H9 (cell line): Measurements from ENCODE around the gene AMTN. TPM values are rescaled to one million over a fixed set of nuclear protein-coding genes. Genes with fewer than 3 reads are reported as not detected.
"Not testable (repeated sequence)": the region's sequence is repeated elsewhere in the genome, so short reads cannot be mapped to it uniquely, and the experiment has no call there.

Experiments
- DNase-seq: peaks from one replicate; pipeline ENCODE4 v3.0.0-alpha.2; 2017
- H2AFZ ChIP-seq: one replicate; pipeline ENCODE4 v1.6.1; 2013; ENCODE audit warnings: mild to moderate bottlenecking, low read length, control low read depth, moderate library complexity
- H2AK5ac ChIP-seq: 2 replicates; pipeline ENCODE4 v1.6.1; 2013; ENCODE audit warnings: low read length, control low read depth, mixed read lengths; ENCODE audit not compliant: insufficient read length
- H2BK120ac ChIP-seq: one replicate; pipeline ENCODE4 v1.6.1; 2013; ENCODE audit warnings: low read depth, mild to moderate bottlenecking, low read length, control low read depth, inconsistent platforms; ENCODE audit not compliant: poor library complexity, severe bottlenecking
- H2BK12ac ChIP-seq: 2 replicates; pipeline ENCODE4 v1.6.1; 2013; ENCODE audit warnings: low read length, control low read depth, mixed read lengths, low read depth; ENCODE audit not compliant: insufficient read length
- H2BK15ac ChIP-seq: 2 replicates; pipeline ENCODE4 v1.6.1; 2013; ENCODE audit warnings: low read depth, low read length, control low read depth
- H2BK20ac ChIP-seq: one replicate; pipeline ENCODE4 v1.6.1; 2013; ENCODE audit warnings: low read depth, mild to moderate bottlenecking, low read length, control low read depth, inconsistent platforms; ENCODE audit not compliant: poor library complexity, severe bottlenecking
- H2BK5ac ChIP-seq: 2 replicates; pipeline ENCODE4 v1.6.1; 2013; ENCODE audit warnings: low read length, control low read depth, mixed read lengths; ENCODE audit not compliant: insufficient read length
- H3K14ac ChIP-seq: 2 replicates; pipeline ENCODE4 v1.6.1; 2013; ENCODE audit warnings: low read length, control low read depth; ENCODE audit not compliant: insufficient read depth
- H3K18ac ChIP-seq: 2 replicates; pipeline ENCODE4 v1.6.1; 2013; ENCODE audit warnings: low read depth, mild to moderate bottlenecking, mixed read lengths, low read length, control low read depth; ENCODE audit not compliant: insufficient read length
- H3K23ac ChIP-seq: 2 replicates; pipeline ENCODE4 v1.6.1; 2013; ENCODE audit warnings: low read length, control low read depth, mixed read lengths, low read depth; ENCODE audit not compliant: insufficient read length
- H3K23me2 ChIP-seq: 2 replicates; pipeline ENCODE4 v1.6.1; 2013; ENCODE audit warnings: low read depth, mild to moderate bottlenecking, mixed read lengths, low read length, control low read depth; ENCODE audit not compliant: insufficient read length, poor library complexity, severe bottlenecking
- H3K27ac ChIP-seq: 2 replicates; pipeline ENCODE4 v1.5.1; 2013; ENCODE audit warnings: low read length, control low read depth, mixed read lengths, low read depth; ENCODE audit not compliant: insufficient read length
- H3K27me3 ChIP-seq: 2 replicates; pipeline ENCODE4 v1.6.1; 2013; ENCODE audit warnings: low read length, control low read depth, inconsistent platforms; ENCODE audit not compliant: insufficient read depth
- H3K4ac ChIP-seq: 2 replicates; pipeline ENCODE4 v1.6.1; 2013; ENCODE audit warnings: low read depth, mild to moderate bottlenecking, control low read depth, inconsistent platforms, low read length, moderate library complexity
- H3K4me1 ChIP-seq: 2 replicates; pipeline ENCODE4 v1.6.1; 2013; ENCODE audit warnings: low read length, control low read depth, inconsistent platforms; ENCODE audit not compliant: insufficient read depth
- H3K4me2 ChIP-seq: 2 replicates; pipeline ENCODE4 v1.6.1; 2013; ENCODE audit warnings: low read length, control low read depth, mixed read lengths; ENCODE audit not compliant: insufficient read length, insufficient read depth
- H3K56ac ChIP-seq: 2 replicates; pipeline ENCODE4 v1.6.1; 2013; ENCODE audit warnings: low read depth, mild to moderate bottlenecking, mixed read lengths, low read length, control low read depth; ENCODE audit not compliant: insufficient read length
- H3K79me1 ChIP-seq: 2 replicates; pipeline ENCODE4 v1.6.1; 2013; ENCODE audit warnings: low read depth, mild to moderate bottlenecking, moderate library complexity, low read length, control low read depth, inconsistent platforms; ENCODE audit not compliant: insufficient read depth, poor library complexity, severe bottlenecking
- H3K79me2 ChIP-seq: 2 replicates; pipeline ENCODE4 v1.6.1; 2013; ENCODE audit warnings: low read length, control low read depth, inconsistent platforms; ENCODE audit not compliant: insufficient read depth
- H3K9ac ChIP-seq: 2 replicates; pipeline ENCODE4 v1.6.1; 2013; ENCODE audit warnings: low read length, control low read depth, mixed read lengths; ENCODE audit not compliant: insufficient read length; ENCODE audit errors: extremely low read depth
- H3K9me3 ChIP-seq: one replicate; pipeline ENCODE4 v1.6.1; 2013; ENCODE audit warnings: low read depth, low read length, inconsistent platforms; ENCODE audit not compliant: control insufficient read depth
- H3T11ph ChIP-seq: one replicate; pipeline ENCODE4 v1.6.1; 2013; ENCODE audit warnings: mild to moderate bottlenecking, low read length, control low read depth, inconsistent platforms
- H4K20me1 ChIP-seq: one replicate; pipeline ENCODE4 v1.6.1; 2013; ENCODE audit not compliant: control insufficient read depth, insufficient read length, insufficient read depth
- H4K5ac ChIP-seq: 2 replicates; pipeline ENCODE4 v1.6.1; 2013; ENCODE audit warnings: low read depth, mild to moderate bottlenecking, mixed read lengths, low read length, control low read depth; ENCODE audit not compliant: insufficient read length
- H4K8ac ChIP-seq: replicated peaks from 2 replicates; pipeline ENCODE4 v1.6.1; 2013; ENCODE audit warnings: low read length, control low read depth, mixed read lengths, low read depth; ENCODE audit not compliant: insufficient read length
- H4K91ac ChIP-seq: 2 replicates; pipeline ENCODE4 v1.6.1; 2013; ENCODE audit warnings: low read depth, mild to moderate bottlenecking, moderate library complexity, mixed read lengths, low read length, control low read depth; ENCODE audit not compliant: insufficient read length
- H3K27ac Mint-ChIP-seq, 3 experiments: 2 replicates in 2 of 3; 3 replicates in 1 of 3; pipeline ENCODE4 v1.8.0; 2020 to 2021; ENCODE audit warnings: mixed read lengths in 3 of 3, mild to moderate bottlenecking in 1 of 3, moderate library complexity in 1 of 3
- H3K27me3 Mint-ChIP-seq: 2 replicates; pipeline ENCODE4 v1.8.0; 2021; ENCODE audit warnings: low read depth, mild to moderate bottlenecking, moderate library complexity, mixed read lengths
- H3K36me3 Mint-ChIP-seq, 3 experiments: 2 replicates in 2 of 3; 3 replicates in 1 of 3; pipeline ENCODE4 v1.8.0; 2020 to 2021; ENCODE audit warnings: low read depth in 3 of 3, mixed read lengths in 3 of 3; ENCODE audit not compliant: insufficient read depth in 1 of 3
- H3K4me1 Mint-ChIP-seq, 2 experiments: 2 replicates each; pipeline ENCODE4 v1.8.0; 2020; ENCODE audit warnings: mixed read lengths in 2 of 2
- H3K4me3 Mint-ChIP-seq, 2 experiments: 2 replicates in 1 of 2; 3 replicates in 1 of 2; pipeline ENCODE4 v1.8.0; 2020 to 2021; ENCODE audit warnings: mild to moderate bottlenecking in 2 of 2, mixed read lengths in 2 of 2, moderate library complexity in 1 of 2
- H3K9me3 Mint-ChIP-seq, 2 experiments: 2 replicates in 1 of 2; 3 replicates in 1 of 2; pipeline ENCODE4 v1.8.0; 2020; ENCODE audit warnings: mild to moderate bottlenecking in 2 of 2, mixed read lengths in 2 of 2, moderate library complexity in 1 of 2
- CTCF ChIP-seq: fragments of 200-600 bp; sonication (generic); conservative IDR thresholded peaks from 3 replicates; pipeline ENCODE4 v1.8.0; 2021; ENCODE audit warnings: antibody characterized with exemption, mild to moderate bottlenecking
- WGBS: extraction: QIAGEN DNeasy Blood & Tissue Kit; methylation state at CpG from one replicate; pipeline ENCODE4 v1.1.7; 2013; ENCODE audit warnings: missing lambda C conversion rate, low lambda C conversion rate, mixed read lengths; ENCODE audit not compliant: insufficient read length; ENCODE audit errors: extremely low coverage; 5-methylcytosine and 5-hydroxymethylcytosine counted together
- total RNA-seq: library from RNA; stranded (reverse); gene quantifications from 2 replicates; pipeline ENCODE4 v1.2.1, GENCODE V29; 2021

AMTN gene
- total RNA-seq, 1 experiment from 2014 or later = not detected

- H3K9me3 Mint-ChIP-seq = peaks cover 0 to 3% of the 10 kb centered on the region in 2 experiments; a peak in 1 of 5 replicates
- no peaks in the 10 kb centered on the region for H3K27me3 ChIP-seq
- no peaks in the 10 kb centered on the region for H3K79me1 ChIP-seq
- no peak overlapping the region for H3K14ac ChIP-seq
- H2AK5ac ChIP-seq = no peak overlapping the region
- H3K4ac ChIP-seq = no peak overlapping the region
- H2BK12ac ChIP-seq = no peak overlapping the region
- no peak overlapping the region for H4K91ac ChIP-seq
- H2BK120ac ChIP-seq = no peak overlapping the region
- H3K4me1 ChIP-seq = no peaks in the 10 kb centered on the region
- DNase-seq = no peak
- no peaks in the 10 kb centered on the region for H3K4me1 Mint-ChIP-seq
- no peak overlapping the region for H3K4me3 Mint-ChIP-seq
- H3K9ac ChIP-seq = no peak overlapping the region
- no peak overlapping the region for H3K18ac ChIP-seq
- H3K9me3 ChIP-seq = no peaks in the 10 kb centered on the region
- no peak overlapping the region for H2BK20ac ChIP-seq
- no peak overlapping the region for H2BK5ac ChIP-seq
- no peak overlapping the region for H2AFZ ChIP-seq
- H3K79me2 ChIP-seq = no peaks in the 10 kb centered on the region
- H3K36me3 Mint-ChIP-seq = no peaks in the 10 kb centered on the region
- no peak for TF ChIP-seq CTCF
- no peak overlapping the region for H3K56ac ChIP-seq
- H3T11ph ChIP-seq = no peak overlapping the region
- H3K23me2 ChIP-seq = no peaks in the 10 kb centered on the region
- H3K27ac ChIP-seq = no peak overlapping the region
- H2BK15ac ChIP-seq = no peak overlapping the region
- H3K23ac ChIP-seq = no peak overlapping the region
- no peaks in the 10 kb centered on the region; the same call in 1 of the 2 replicates for H3K27me3 Mint-ChIP-seq
- H4K20me1 ChIP-seq = no peaks in the 10 kb centered on the region
- H3K4me2 ChIP-seq = no peak overlapping the region
- no CpG with 5 or more reads among the region's 3 CpGs for WGBS
- H4K8ac ChIP-seq = no peak overlapping the region
- H3K27ac Mint-ChIP-seq = no peak overlapping the region
- no peak overlapping the region for H4K5ac ChIP-seq
Observed at GRCh38 chr4:70533791-70534190, 15.4 kb downstream of the AMTN start.

GRCh38 chr4:70534886-70535285, 16.5 kb downstream of the AMTN start:
- not testable (repeated sequence) for H3K4me1 ChIP-seq, H3K4me2 ChIP-seq, H2AFZ ChIP-seq, H2BK15ac ChIP-seq, H3K14ac ChIP-seq, H3K23ac ChIP-seq, H4K8ac ChIP-seq, H4K5ac ChIP-seq, H3K23me2 ChIP-seq, H3K56ac ChIP-seq, H3K27me3 Mint-ChIP-seq, H3K9ac ChIP-seq, H4K20me1 ChIP-seq, H3K4ac ChIP-seq, H3K4me1 Mint-ChIP-seq, H3K36me3 Mint-ChIP-seq, H3K27me3 ChIP-seq, H3K9me3 ChIP-seq, H2BK5ac ChIP-seq, H2BK20ac ChIP-seq, H3K9me3 Mint-ChIP-seq, H3T11ph ChIP-seq, H3K79me1 ChIP-seq, H3K4me3 Mint-ChIP-seq, H3K79me2 ChIP-seq, H4K91ac ChIP-seq, H3K18ac ChIP-seq, H3K27ac ChIP-seq, H2BK12ac ChIP-seq, DNase-seq, H2AK5ac ChIP-seq, H3K27ac Mint-ChIP-seq, H2BK120ac ChIP-seq
- WGBS = no CpG with 5 or more reads among the region's 3 CpGs
